ENCODE measurements around the gene LYAR. TPM values are rescaled to one million over a fixed set of nuclear protein-coding genes. Genes with fewer than 3 reads are reported as not detected.
A peak's percentile ranks its signal among the peaks of the same experiment; 100 is the strongest.

The LYAR gene
- total and polyA plus RNA-seq, 2 of the 13 experiments (the other 11 are each of a cell fraction or from before 2014, with no cell fraction given), result 7.8 to 94.2 TPM

DNA sequence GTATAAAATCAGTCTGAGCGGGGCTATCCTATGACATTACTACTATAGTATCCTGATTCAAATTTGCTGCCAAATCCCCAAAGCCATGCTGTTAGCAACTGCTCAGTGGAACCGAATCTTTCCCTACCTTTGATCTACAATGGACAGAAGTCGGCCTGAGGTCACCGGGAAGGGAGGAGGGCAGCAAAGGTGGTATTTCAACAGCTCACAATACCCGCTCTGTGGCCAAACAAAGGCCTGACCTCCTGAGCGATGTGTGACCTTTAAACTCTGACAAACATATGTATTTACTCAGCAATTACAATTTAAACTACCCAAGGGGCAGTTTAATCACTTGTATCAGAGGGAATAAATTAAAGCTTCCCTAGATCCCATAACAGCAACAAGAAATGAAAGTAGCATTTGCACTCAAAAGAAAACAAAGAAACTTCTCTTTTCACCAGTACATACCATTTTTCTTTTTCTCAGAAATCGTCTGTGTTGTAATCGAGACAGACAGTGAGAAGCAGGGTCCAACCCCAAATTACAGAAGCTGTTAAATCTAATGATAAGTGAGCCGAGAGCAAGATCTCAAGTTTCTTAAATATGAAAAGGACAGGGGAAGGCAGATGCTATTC is 30.4 kb downstream of the LYAR start:
- no peak overlapping the region for H2AFZ ChIP-seq (ENCODE audit: low read length)
- H3K36me3 ChIP-seq (replicated peaks in 1 of 2; ENCODE audit: control insufficient read depth in 1 of 2, insufficient read depth in 2 of 2, low read length in 2 of 2), result no peaks in the 10 kb centered on the region
- peaks cover 52% of the 10 kb centered on the region for H3K4me1 ChIP-seq (ENCODE audit: insufficient read depth, low read length)
- peak; percentile 96 for ATAC-seq
- 0% methylated on average over 9 of the region's 9 CpGs for WGBS (ENCODE audit: low lambda C conversion rate)
- peak overlapping the region; percentile 38 to 60 (median 56); a peak in 5 of 6 replicates for H3K4me3 ChIP-seq (replicated peaks in 1 of 3; ENCODE audit: insufficient read depth in 1 of 3, low read depth in 2 of 3, low read length in 3 of 3)
- intact Hi-C loops (cut with micrococcal nuclease; ENCODE audit: unreplicated experiment), result loop anchor here (1.0 to 2.0 kb wide), 2 partner anchors 76 to 171 kb away; no protein-coding TSS in a partner anchor
- peak overlapping the region; percentile 84 for H3K4me2 ChIP-seq (ENCODE audit: low read depth, low read length)
- H3K27me3 ChIP-seq (ENCODE audit: control insufficient read depth in 1 of 2, insufficient read depth in 2 of 2, low read length in 2 of 2), result no peaks in the 10 kb centered on the region
- in situ Hi-C loops (cut with HindIII; ENCODE audit: extremely low pct_ligation_motif_present, low pct_unique_long_range_greater_than_20kb), result loop anchor here (5.0 kb wide), 2 partner anchors 33 to 78 kb away; partner anchors contain the start of genes LYAR and ZBTB49
- BruUV-seq (replicated peaks), result no TSS peak
- POLR2A ChIA-PET, result interaction anchor here (0.9 to 2.5 kb wide), 7 partner anchors 12 to 363 kb away, joined by 3 to 63 read pairs (median 4); partner anchors contain the start of genes LYAR, TMEM128 and ZBTB49
- peak; percentile 98 for DNase-seq (ENCODE audit: low spot score)
- peak; percentile 99 for FAIRE-seq
- H3K79me2 ChIP-seq (ENCODE audit: insufficient read depth, low read length), result no peaks in the 10 kb centered on the region
- H3K9ac ChIP-seq (ENCODE audit: insufficient read depth, low read depth, low read length), result peak overlapping the region; percentile 68
- H3K9me3 ChIP-seq (ENCODE audit: low read length), result no peaks in the 10 kb centered on the region
- CTCF ChIA-PET (ENCODE audit: low intra/inter-chr PET ratio, low total read pairs), result interaction anchor here (1.0 to 1.6 kb wide), 3 partner anchors 9 to 171 kb away, joined by 3 to 5 read pairs (median 5); no protein-coding TSS in a partner anchor
- peak overlapping the region; percentile 94 for H3K27ac ChIP-seq (ENCODE audit: extremely low read length, insufficient read depth, low read length)
- no peaks in the 10 kb centered on the region for H4K20me1 ChIP-seq (ENCODE audit: insufficient read depth, low read length)
- TF ChIP-seq MXI1 (IDR thresholded peaks at IDR 0.05; ENCODE audit: borderline replicate concordance, low read depth, low read length), result peak; percentile 80; the same call in 1 of the 3 replicates
- no peak for TF ChIP-seq ZNF451 (CRISPR knock-in tag; IDR thresholded peaks at IDR 0.05)
- peak; percentile 75 for TF ChIP-seq TBL1XR1 (IDR thresholded peaks at IDR 0.05; ENCODE audit: borderline replicate concordance, low read length, partially characterized antibody)
- peak; percentile 58 for TF ChIP-seq POLR2G (IDR thresholded peaks at IDR 0.05; ENCODE audit: low read depth, low read length)
- TF ChIP-seq SRF (IDR thresholded peaks at IDR 0.05; ENCODE audit: low read depth, low read length), result no peak
- peak; percentile 92 for TF ChIP-seq ISL2 (CRISPR knock-in tag; IDR thresholded peaks at IDR 0.05)
- TF ChIP-seq, protein P1, sequence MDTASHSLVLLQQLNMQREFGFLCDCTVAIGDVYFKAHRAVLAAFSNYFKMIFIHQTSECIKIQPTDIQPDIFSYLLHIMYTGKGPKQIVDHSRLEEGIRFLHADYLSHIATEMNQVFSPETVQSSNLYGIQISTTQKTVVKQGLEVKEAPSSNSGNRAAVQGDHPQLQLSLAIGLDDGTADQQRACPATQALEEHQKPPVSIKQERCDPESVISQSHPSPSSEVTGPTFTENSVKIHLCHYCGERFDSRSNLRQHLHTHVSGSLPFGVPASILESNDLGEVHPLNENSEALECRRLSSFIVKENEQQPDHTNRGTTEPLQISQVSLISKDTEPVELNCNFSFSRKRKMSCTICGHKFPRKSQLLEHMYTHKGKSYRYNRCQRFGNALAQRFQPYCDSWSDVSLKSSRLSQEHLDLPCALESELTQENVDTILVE (CRISPR knock-in tag; IDR thresholded peaks at IDR 0.05), result 0 out of 2 replicates have a peak, but pooled peaks have one; percentile 62
- TF ChIP-seq ASH2L (IDR thresholded peaks at IDR 0.05; ENCODE audit: insufficient read length, low read depth, low read length), result peak; percentile 98
- TF ChIP-seq MIXL1 (CRISPR knock-in tag; IDR thresholded peaks at IDR 0.05), result peak; percentile 84
- TF ChIP-seq HDAC1 (CRISPR knock-in tag; IDR thresholded peaks at IDR 0.05), result peak; percentile 76
- peak; percentile 96 for TF ChIP-seq SALL1 (CRISPR knock-in tag; IDR thresholded peaks at IDR 0.05)
- peak; percentile 41; the same call in 1 of the 2 replicates for TF ChIP-seq ZNF629 (CRISPR knock-in tag; conservative IDR thresholded peaks at IDR 0.05)
- TF ChIP-seq KLF12 (CRISPR knock-in tag; IDR thresholded peaks at IDR 0.05; ENCODE audit: borderline replicate concordance), result 0 out of 2 replicates have a peak, but pooled peaks have one; percentile 61
- 0 out of 2 replicates have a peak, but pooled peaks have one; percentile 35 for TF ChIP-seq MIER2 (CRISPR knock-in tag; IDR thresholded peaks at IDR 0.05)
- TF ChIP-seq, protein P2, sequence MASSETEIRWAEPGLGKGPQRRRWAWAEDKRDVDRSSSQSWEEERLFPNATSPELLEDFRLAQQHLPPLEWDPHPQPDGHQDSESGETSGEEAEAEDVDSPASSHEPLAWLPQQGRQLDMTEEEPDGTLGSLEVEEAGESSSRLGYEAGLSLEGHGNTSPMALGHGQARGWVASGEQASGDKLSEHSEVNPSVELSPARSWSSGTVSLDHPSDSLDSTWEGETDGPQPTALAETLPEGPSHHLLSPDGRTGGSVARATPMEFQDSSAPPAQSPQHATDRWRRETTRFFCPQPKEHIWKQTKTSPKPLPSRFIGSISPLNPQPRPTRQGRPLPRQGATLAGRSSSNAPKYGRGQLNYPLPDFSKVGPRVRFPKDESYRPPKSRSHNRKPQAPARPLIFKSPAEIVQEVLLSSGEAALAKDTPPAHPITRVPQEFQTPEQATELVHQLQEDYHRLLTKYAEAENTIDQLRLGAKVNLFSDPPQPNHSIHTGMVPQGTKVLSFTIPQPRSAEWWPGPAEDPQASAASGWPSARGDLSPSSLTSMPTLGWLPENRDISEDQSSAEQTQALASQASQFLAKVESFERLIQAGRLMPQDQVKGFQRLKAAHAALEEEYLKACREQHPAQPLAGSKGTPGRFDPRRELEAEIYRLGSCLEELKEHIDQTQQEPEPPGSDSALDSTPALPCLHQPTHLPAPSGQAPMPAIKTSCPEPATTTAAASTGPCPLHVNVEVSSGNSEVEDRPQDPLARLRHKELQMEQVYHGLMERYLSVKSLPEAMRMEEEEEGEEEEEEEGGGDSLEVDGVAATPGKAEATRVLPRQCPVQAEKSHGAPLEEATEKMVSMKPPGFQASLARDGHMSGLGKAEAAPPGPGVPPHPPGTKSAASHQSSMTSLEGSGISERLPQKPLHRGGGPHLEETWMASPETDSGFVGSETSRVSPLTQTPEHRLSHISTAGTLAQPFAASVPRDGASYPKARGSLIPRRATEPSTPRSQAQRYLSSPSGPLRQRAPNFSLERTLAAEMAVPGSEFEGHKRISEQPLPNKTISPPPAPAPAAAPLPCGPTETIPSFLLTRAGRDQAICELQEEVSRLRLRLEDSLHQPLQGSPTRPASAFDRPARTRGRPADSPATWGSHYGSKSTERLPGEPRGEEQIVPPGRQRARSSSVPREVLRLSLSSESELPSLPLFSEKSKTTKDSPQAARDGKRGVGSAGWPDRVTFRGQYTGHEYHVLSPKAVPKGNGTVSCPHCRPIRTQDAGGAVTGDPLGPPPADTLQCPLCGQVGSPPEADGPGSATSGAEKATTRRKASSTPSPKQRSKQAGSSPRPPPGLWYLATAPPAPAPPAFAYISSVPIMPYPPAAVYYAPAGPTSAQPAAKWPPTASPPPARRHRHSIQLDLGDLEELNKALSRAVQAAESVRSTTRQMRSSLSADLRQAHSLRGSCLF (CRISPR knock-in tag; IDR thresholded peaks at IDR 0.05; ENCODE audit: borderline replicate concordance), result no peak
- TF ChIP-seq, protein P3, sequence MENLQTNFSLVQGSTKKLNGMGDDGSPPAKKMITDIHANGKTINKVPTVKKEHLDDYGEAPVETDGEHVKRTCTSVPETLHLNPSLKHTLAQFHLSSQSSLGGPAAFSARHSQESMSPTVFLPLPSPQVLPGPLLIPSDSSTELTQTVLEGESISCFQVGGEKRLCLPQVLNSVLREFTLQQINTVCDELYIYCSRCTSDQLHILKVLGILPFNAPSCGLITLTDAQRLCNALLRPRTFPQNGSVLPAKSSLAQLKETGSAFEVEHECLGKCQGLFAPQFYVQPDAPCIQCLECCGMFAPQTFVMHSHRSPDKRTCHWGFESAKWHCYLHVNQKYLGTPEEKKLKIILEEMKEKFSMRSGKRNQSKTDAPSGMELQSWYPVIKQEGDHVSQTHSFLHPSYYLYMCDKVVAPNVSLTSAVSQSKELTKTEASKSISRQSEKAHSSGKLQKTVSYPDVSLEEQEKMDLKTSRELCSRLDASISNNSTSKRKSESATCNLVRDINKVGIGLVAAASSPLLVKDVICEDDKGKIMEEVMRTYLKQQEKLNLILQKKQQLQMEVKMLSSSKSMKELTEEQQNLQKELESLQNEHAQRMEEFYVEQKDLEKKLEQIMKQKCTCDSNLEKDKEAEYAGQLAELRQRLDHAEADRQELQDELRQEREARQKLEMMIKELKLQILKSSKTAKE (CRISPR knock-in tag; IDR thresholded peaks at IDR 0.05; ENCODE audit: borderline replicate concordance), result 0 out of 2 replicates have a peak, but pooled peaks have one; percentile 27

Measured in HepG2 (cell line).